Caco-2 (cell line): ENCODE measurements around the gene NPL. TPM values are rescaled to one million over a fixed set of nuclear protein-coding genes. Genes with fewer than 3 reads are reported as not detected.

ENCODE experiments used
- BruUV-seq: library from RNA; stranded (reverse); fragments of 400-500 nt; replicated peaks from 2 replicates; lab custom pipeline; 2021; lab: Mats Ljungman, UMichigan
- CTCF ChIA-PET: fragments of 300-600 bp; sonication (Branson Sonifier 250); formaldehyde crosslinking; loops from one replicate; lab custom pipeline; 2022; ENCODE audit warnings: antibody characterized with exemption; lab: Charles Lee
- POLR2A ChIA-PET: fragments of 300-600 bp; sonication (Branson Sonifier 250); formaldehyde crosslinking; loops from one replicate; lab custom pipeline; 2022; ENCODE audit warnings: antibody characterized with exemption; lab: Charles Lee
- DNase-seq, 2 experiments: peaks; one replicate each; pipeline versions ENCODE4 v3.0.0 to v3.0.0-alpha.2; 2020 to 2022
- H3K27me3 ChIP-seq: replicated peaks from 2 replicates; pipeline ENCODE4 v1.6.0; 2011; ENCODE audit warnings: low read length; ENCODE audit not compliant: control insufficient read depth, insufficient read depth
- H3K36me3 ChIP-seq: 2 replicates; pipeline ENCODE4 v1.5.1; 2011; ENCODE audit warnings: low read length; ENCODE audit not compliant: control insufficient read depth, insufficient read depth
- H3K4me1 ChIP-seq: fragments of 250-450 bp; sonication (Bioruptor Pico); 2 replicates; pipeline ENCODE4 v1.5.1; 2020; ENCODE audit warnings: mild to moderate bottlenecking
- H3K4me3 ChIP-seq: 2 replicates; pipeline ENCODE4 v1.5.1; 2011; ENCODE audit warnings: low read depth, mild to moderate bottlenecking, control low read depth, low read length
- H3K9me3 ChIP-seq: fragments of 250-450 bp; sonication (Bioruptor Pico); 2 replicates; pipeline ENCODE4 v1.5.1; 2020; ENCODE audit warnings: mild to moderate bottlenecking, moderate library complexity
- H3K27ac Mint-ChIP-seq: one replicate; pipeline ENCODE4 v1.8.0; 2022; ENCODE audit warnings: mixed read lengths; ENCODE audit not compliant: unreplicated experiment
- H3K27me3 Mint-ChIP-seq: one replicate; pipeline ENCODE4 v1.8.0; 2022; ENCODE audit warnings: mixed read lengths; ENCODE audit not compliant: insufficient read depth, unreplicated experiment
- H3K36me3 Mint-ChIP-seq: one replicate; pipeline ENCODE4 v1.8.0; 2022; ENCODE audit warnings: mild to moderate bottlenecking, mixed read lengths; ENCODE audit not compliant: insufficient read depth, unreplicated experiment
- H3K4me1 Mint-ChIP-seq: one replicate; pipeline ENCODE4 v1.8.0; 2022; ENCODE audit warnings: low read depth, mixed read lengths; ENCODE audit not compliant: unreplicated experiment
- H3K4me3 Mint-ChIP-seq: one replicate; pipeline ENCODE4 v1.8.0; 2022; ENCODE audit warnings: mild to moderate bottlenecking, moderate library complexity, mixed read lengths; ENCODE audit not compliant: unreplicated experiment
- H3K9me3 Mint-ChIP-seq: one replicate; pipeline ENCODE4 v1.8.0; 2022; ENCODE audit warnings: mixed read lengths; ENCODE audit not compliant: unreplicated experiment
- CTCF ChIP-seq, 2 experiments: fragments of 200-600 bp in 1 of 2; IDR thresholded peaks; 1 replicate in 1 of 2; 2 replicates in 1 of 2; pipeline versions ENCODE4 v1.5.1 to v1.8.0; 2011 to 2022; ENCODE audit warnings: antibody characterized with exemption in 1 of 2, control low read depth in 1 of 2, inconsistent platforms in 1 of 2, low read depth in 1 of 2, low read length in 1 of 2, mild to moderate bottlenecking in 1 of 2, moderate library complexity in 1 of 2; ENCODE audit not compliant: insufficient read depth in 1 of 2, severe bottlenecking in 1 of 2, unreplicated experiment in 1 of 2
- intact Hi-C: fragments of 100-400 bp; cut with micrococcal nuclease; formaldehyde crosslinking; loops from one replicate; pipeline ENCODE4 v1.10.0; 2022; ENCODE audit not compliant: unreplicated experiment
- total RNA-seq: library from RNA; stranded (reverse); gene quantifications from 2 replicates; pipeline ENCODE4 v1.2.3, GENCODE V29; 2022

The NPL gene
- total RNA-seq, 1 experiment from 2014 or later: 4.8 TPM

GRCh38 chr1:182855911-182856310, 66.3 kb downstream of the NPL start:
- ChIA-PET CTCF (no interaction called here), POLR2A (no interaction called here)
- intact Hi-C loops: no loop called here
- no peak for DNase-seq
- Mint-ChIP-seq H3K36me3 (peaks cover 96% of the 10 kb centered on the region), H3K9me3 (no peaks in the 10 kb centered on the region), H3K4me3 (no peak overlapping the region), H3K27ac (no peak overlapping the region), H3K27me3 (no peaks in the 10 kb centered on the region), H3K4me1 (peaks cover 2% of the 10 kb centered on the region)
- H3K4me1 ChIP-seq: no peaks in the 10 kb centered on the region
- peaks cover 2% of the 10 kb centered on the region; the same call in 1 of the 2 replicates for H3K36me3 ChIP-seq
- H3K27me3 ChIP-seq: no peaks in the 10 kb centered on the region
- no TSS peak for BruUV-seq
- H3K9me3 ChIP-seq: no peaks in the 10 kb centered on the region
- TF ChIP-seq CTCF (IDR thresholded peaks at IDR 0.05; ENCODE audit: insufficient read depth in 1 of 2, low read depth in 1 of 2, low read length in 1 of 2, severe bottlenecking in 1 of 2, unreplicated experiment in 1 of 2): no peak
- H3K4me3 ChIP-seq: no peak overlapping the region

DNA sequence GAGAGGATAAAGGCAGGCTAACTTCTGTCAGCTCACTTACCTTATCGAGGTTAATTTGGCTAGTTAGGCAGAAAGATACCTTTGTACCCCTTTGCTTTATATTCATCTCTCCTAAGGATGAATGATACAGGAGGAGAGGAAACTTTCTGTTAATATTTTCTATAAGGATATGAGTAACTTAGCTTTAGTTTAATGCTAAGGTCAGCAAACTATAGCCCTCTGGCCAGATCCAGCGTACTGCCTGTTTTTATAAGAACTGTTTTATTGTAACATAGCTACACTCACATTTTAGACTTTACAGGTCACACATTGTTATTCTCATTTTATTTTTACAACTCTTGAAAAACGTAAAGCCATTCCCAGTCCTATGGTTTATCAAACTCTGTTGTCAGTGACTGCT, 67.6 kb downstream of the NPL start:
- H3K4me1 Mint-ChIP-seq: no peaks in the 10 kb centered on the region

GRCh38 chr1:182860658-182861057, 71.1 kb downstream of the NPL start:
- CTCF ChIA-PET: no interaction called here
- no peak for DNase-seq
- Histone ChIP-seq H3K4me3 (no peak overlapping the region), H3K9me3 (no peaks in the 10 kb centered on the region), H3K27me3 (no peaks in the 10 kb centered on the region), H3K36me3 (peaks cover 3% of the 10 kb centered on the region; the same call in 1 of the 2 replicates), H3K4me1 (no peaks in the 10 kb centered on the region)
- no TSS peak for BruUV-seq
- POLR2A ChIA-PET: no interaction called here
- Mint-ChIP-seq H3K27ac (no peak overlapping the region), H3K27me3 (no peaks in the 10 kb centered on the region), H3K9me3 (no peaks in the 10 kb centered on the region), H3K4me1 (no peaks in the 10 kb centered on the region), H3K36me3 (peaks cover 98% of the 10 kb centered on the region), H3K4me3 (no peak overlapping the region)
- no peak for TF ChIP-seq CTCF (IDR thresholded peaks at IDR 0.05; ENCODE audit: insufficient read depth in 1 of 2, low read depth in 1 of 2, low read length in 1 of 2, severe bottlenecking in 1 of 2, unreplicated experiment in 1 of 2)
- intact Hi-C loops: no loop called here

More for the DNA sequence above, 67.6 kb downstream of the NPL start:
- ChIA-PET CTCF (no interaction called here), POLR2A (no interaction called here)
- no TSS peak for BruUV-seq
- Mint-ChIP-seq H3K9me3 (no peaks in the 10 kb centered on the region), H3K36me3 (peaks cover 99% of the 10 kb centered on the region), H3K27ac (no peak overlapping the region), H3K4me3 (no peak overlapping the region), H3K27me3 (no peaks in the 10 kb centered on the region)
- no peak for TF ChIP-seq CTCF (IDR thresholded peaks at IDR 0.05; ENCODE audit: insufficient read depth in 1 of 2, low read depth in 1 of 2, low read length in 1 of 2, severe bottlenecking in 1 of 2, unreplicated experiment in 1 of 2)
- intact Hi-C loops: no loop called here
- Histone ChIP-seq H3K36me3 (peaks cover 2% of the 10 kb centered on the region; the same call in 1 of the 2 replicates), H3K27me3 (no peaks in the 10 kb centered on the region), H3K9me3 (no peaks in the 10 kb centered on the region), H3K4me1 (no peaks in the 10 kb centered on the region), H3K4me3 (no peak overlapping the region)
- DNase-seq: no peak
